GM06990 (cell line): ENCODE results near the gene LRRC46.

ENCODE experiments used
- DNase-seq: peaks from one replicate; pipeline ENCODE4 v3.0.0-alpha.2; 2011; ENCODE audit not compliant: insufficient read length; ENCODE audit errors: extremely low read depth
- H3K27me3 ChIP-seq: replicated peaks from 2 replicates; pipeline ENCODE4 v1.6.0; 2011; ENCODE audit warnings: low read length; ENCODE audit not compliant: control insufficient read depth, insufficient read depth
- H3K36me3 ChIP-seq: 2 replicates; pipeline ENCODE4 v1.5.1; 2011; ENCODE audit warnings: low read length; ENCODE audit not compliant: control insufficient read depth, insufficient read depth
- H3K4me3 ChIP-seq: replicated peaks from 2 replicates; pipeline ENCODE4 v1.5.1; 2011; ENCODE audit warnings: low read depth, mild to moderate bottlenecking, control low read depth, low read length
- TF ChIP-seq, protein P1 (sequence below): IDR thresholded peaks from 2 replicates; pipeline ENCODE4 v1.5.1; 2011; ENCODE audit warnings: low read length, control low read depth, mild to moderate bottlenecking, inconsistent platforms; ENCODE audit not compliant: insufficient read depth, poor library complexity, severe bottlenecking

Gene LRRC46

GRCh38 chr17:47862621-47863440 is 31.4 kb downstream of the LRRC46 start:
- Histone ChIP-seq H3K36me3 (no peaks in the 10 kb centered on the region), H3K4me3 (no peak overlapping the region), H3K27me3 (no peaks in the 10 kb centered on the region; the same call in 1 of the 2 replicates)
- TF ChIP-seq, protein P1, sequence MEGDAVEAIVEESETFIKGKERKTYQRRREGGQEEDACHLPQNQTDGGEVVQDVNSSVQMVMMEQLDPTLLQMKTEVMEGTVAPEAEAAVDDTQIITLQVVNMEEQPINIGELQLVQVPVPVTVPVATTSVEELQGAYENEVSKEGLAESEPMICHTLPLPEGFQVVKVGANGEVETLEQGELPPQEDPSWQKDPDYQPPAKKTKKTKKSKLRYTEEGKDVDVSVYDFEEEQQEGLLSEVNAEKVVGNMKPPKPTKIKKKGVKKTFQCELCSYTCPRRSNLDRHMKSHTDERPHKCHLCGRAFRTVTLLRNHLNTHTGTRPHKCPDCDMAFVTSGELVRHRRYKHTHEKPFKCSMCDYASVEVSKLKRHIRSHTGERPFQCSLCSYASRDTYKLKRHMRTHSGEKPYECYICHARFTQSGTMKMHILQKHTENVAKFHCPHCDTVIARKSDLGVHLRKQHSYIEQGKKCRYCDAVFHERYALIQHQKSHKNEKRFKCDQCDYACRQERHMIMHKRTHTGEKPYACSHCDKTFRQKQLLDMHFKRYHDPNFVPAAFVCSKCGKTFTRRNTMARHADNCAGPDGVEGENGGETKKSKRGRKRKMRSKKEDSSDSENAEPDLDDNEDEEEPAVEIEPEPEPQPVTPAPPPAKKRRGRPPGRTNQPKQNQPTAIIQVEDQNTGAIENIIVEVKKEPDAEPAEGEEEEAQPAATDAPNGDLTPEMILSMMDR, result no peak
- DNase-seq, result no peak

GRCh38 chr17:47864791-47865216 is 33.3 kb downstream of the LRRC46 start:
- Histone ChIP-seq H3K27me3 (peaks cover 2% of the 10 kb centered on the region), H3K4me3 (no peak overlapping the region), H3K36me3 (no peaks in the 10 kb centered on the region)
- DNase-seq, result no peak
- TF ChIP-seq, protein P1, result no peak

DNA sequence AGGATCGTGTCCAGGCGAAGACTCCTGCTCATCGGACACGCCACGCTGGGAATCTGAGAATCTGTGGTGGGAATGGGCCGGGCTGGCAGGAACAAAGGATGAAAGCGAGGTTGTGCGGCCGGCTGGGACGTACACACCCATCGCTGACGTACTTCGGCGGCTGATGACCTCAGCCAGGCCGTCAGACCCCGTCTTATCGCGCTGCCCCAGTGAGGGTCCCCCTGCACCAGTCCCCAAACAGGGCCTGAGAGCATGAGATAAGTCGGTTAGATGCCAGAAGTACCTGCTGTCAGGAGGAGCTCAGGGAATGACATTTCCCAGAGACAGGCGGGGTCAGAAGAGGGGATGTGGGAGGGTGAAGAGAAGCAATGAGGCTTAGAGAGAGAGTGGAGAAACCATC is 35.5 kb downstream of the LRRC46 start:
- no peaks in the 10 kb centered on the region for H3K36me3 ChIP-seq
- no peak overlapping the region for H3K4me3 ChIP-seq
- peaks cover 3% of the 10 kb centered on the region for H3K27me3 ChIP-seq
- TF ChIP-seq, protein P1, result no peak
- DNase-seq, result no peak

GRCh38 chr17:47867813-47868533 is 36.5 kb downstream of the LRRC46 start:
- Histone ChIP-seq H3K36me3 (no peaks in the 10 kb centered on the region), H3K4me3 (no peak overlapping the region), H3K27me3 (peaks cover 3% of the 10 kb centered on the region)
- DNase-seq, result no peak
- TF ChIP-seq, protein P1, result no peak

- no peak overlapping the region for H3K4me3 ChIP-seq
- H3K27me3 ChIP-seq, result peaks cover 3% of the 10 kb centered on the region
- no peaks in the 10 kb centered on the region for H3K36me3 ChIP-seq
- DNase-seq, result no peak
- TF ChIP-seq, protein P1, result no peak
Measured at GRCh38 chr17:47869114-47869513, 37.6 kb downstream of the LRRC46 start.
